HepG2 (cell line): ENCODE data around the gene NAT9. TPM values are rescaled to one million over a fixed set of nuclear protein-coding genes. Genes with fewer than 3 reads are reported as not detected.

Experiments used
- AGO1 ChIP-seq: fragments of 200-400 bp; formaldehyde crosslinking; IDR thresholded peaks from 2 replicates; pipeline ENCODE4 v1.6.1; 2017; ENCODE audit warnings: mild to moderate bottlenecking, low read depth, low read length, moderate library complexity; ENCODE audit not compliant: poor library complexity, severe bottlenecking
- AHR ChIP-seq: IDR thresholded peaks from 2 replicates; pipeline ENCODE4 v1.6.1; 2018; ENCODE audit warnings: missing genetic modification reagents, missing compliant biosample characterization
- CC2D1A ChIP-seq: sonication (generic); formaldehyde crosslinking; IDR thresholded peaks from 2 replicates; pipeline ENCODE4 v1.8.1; 2023; ENCODE audit warnings: mild to moderate bottlenecking, missing genetic modification reagents
- CENPX ChIP-seq: sonication (generic); formaldehyde crosslinking; IDR thresholded peaks from 2 replicates; pipeline ENCODE4 v1.9.0; 2021; ENCODE audit warnings: mild to moderate bottlenecking, missing genetic modification reagents, moderate library complexity
- FOXO1 ChIP-seq: sonication (generic); formaldehyde crosslinking; IDR thresholded peaks from 2 replicates; pipeline ENCODE4 v1.4.0; 2020; ENCODE audit warnings: missing genetic modification reagents
- IKZF4 ChIP-seq: sonication (generic); formaldehyde crosslinking; IDR thresholded peaks from 2 replicates; pipeline ENCODE4 v1.5.1; 2020; ENCODE audit warnings: borderline replicate concordance, mild to moderate bottlenecking, low read depth, missing genetic modification reagents; ENCODE audit errors: not compliant biosample characterization
- MXI1 ChIP-seq: IDR thresholded peaks from 3 replicates; pipeline ENCODE4 v1.6.1; 2012; ENCODE audit warnings: low read depth, low read length, inconsistent platforms, borderline replicate concordance
- NR2F1 ChIP-seq, 2 experiments: fragments of 450-650 bp in 1 of 2; formaldehyde crosslinking in 1 of 2; IDR thresholded peaks; 2 replicates each; pipeline versions ENCODE4 v1.5.0 to v1.6.1; 2016 to 2020; ENCODE audit warnings: mild to moderate bottlenecking in 1 of 2, missing compliant biosample characterization in 1 of 2, missing genetic modification reagents in 1 of 2, moderate library complexity in 1 of 2
- RARA ChIP-seq: IDR thresholded peaks from 2 replicates; pipeline ENCODE4 v1.6.1; 2016; ENCODE audit warnings: missing genetic modification reagents, missing compliant biosample characterization
- SIN3B ChIP-seq: fragments of 150-350 bp; IDR thresholded peaks from 2 replicates; pipeline ENCODE4 v1.6.1; 2014; ENCODE audit warnings: low read length
- SP5 ChIP-seq: IDR thresholded peaks from 2 replicates; pipeline ENCODE4 v1.6.1; 2016; ENCODE audit warnings: low read depth, borderline replicate concordance
- TAF1 ChIP-seq: sonication (generic); formaldehyde crosslinking; IDR thresholded peaks from 2 replicates; pipeline ENCODE4 v1.4.0; 2020; ENCODE audit warnings: missing genetic modification reagents
- TCF7 ChIP-seq: sonication (generic); IDR thresholded peaks from 2 replicates; pipeline ENCODE4 v1.6.1; 2016; ENCODE audit warnings: antibody characterized with exemption, low read depth
- ZBTB4 ChIP-seq: sonication (generic); formaldehyde crosslinking; IDR thresholded peaks from 2 replicates; pipeline ENCODE4 v1.4.0; 2020; ENCODE audit warnings: missing genetic modification reagents, mild to moderate bottlenecking, borderline replicate concordance
- ZNF432 ChIP-seq: sonication (generic); formaldehyde crosslinking; IDR thresholded peaks from 2 replicates; pipeline ENCODE4 v1.5.0; 2020; ENCODE audit warnings: missing genetic modification reagents, mild to moderate bottlenecking, borderline replicate concordance
- ZNF441 ChIP-seq: sonication (generic); formaldehyde crosslinking; IDR thresholded peaks from 2 replicates; pipeline ENCODE4 v1.7.0; 2021; ENCODE audit warnings: missing genetic modification reagents, borderline replicate concordance
- ZNF484 ChIP-seq: sonication (generic); formaldehyde crosslinking; IDR thresholded peaks from 2 replicates; pipeline ENCODE4 v1.5.1; 2020; ENCODE audit warnings: mild to moderate bottlenecking, low read depth, missing genetic modification reagents, borderline replicate concordance
- ZNF549 ChIP-seq: sonication (generic); formaldehyde crosslinking; IDR thresholded peaks from 2 replicates; pipeline ENCODE4 v1.5.0; 2020; ENCODE audit warnings: missing genetic modification reagents
- ZNF713 ChIP-seq: sonication (generic); formaldehyde crosslinking; IDR thresholded peaks from 2 replicates; pipeline ENCODE4 v1.4.0; 2020; ENCODE audit warnings: mild to moderate bottlenecking, missing genetic modification reagents
- polyA plus RNA-seq, 8 experiments: library from polyadenylated mRNA; depleted of rRNA in 3 of 8; stranded (reverse) in 7 of 8; unstranded in 1 of 8; fragments of >200 nt; fragmentation: Illumina TruSeq in 4 of 8; extraction: Trizol in 4 of 8; gene quantifications; 2 replicates each; pipeline versions ENCODE4 v1.2.1 to v1.2.3, GENCODE V29; 2011 to 2016; ENCODE audit warnings: low read depth in 4 of 8, missing spikeins in 1 of 8, mixed read lengths in 1 of 8; ENCODE audit not compliant: insufficient read depth in 1 of 8
- total RNA-seq, 5 experiments: library from RNA; depleted of rRNA; stranded (reverse); fragments of >200 nt; fragmentation: Illumina TruSeq; extraction: Trizol; gene quantifications; 2 replicates each; pipeline ENCODE4 v1.2.3, GENCODE V29; 2016; ENCODE audit warnings: low read depth in 1 of 5
- TF ChIP-seq, protein P1 (sequence below): sonication (generic); formaldehyde crosslinking; IDR thresholded peaks from 2 replicates; pipeline ENCODE4 v1.4.0; 2020; ENCODE audit warnings: missing genetic modification reagents
- TF ChIP-seq, protein P2 (sequence below), 2 experiments: fragments of 450-650 bp in 1 of 2; sonication (generic) in 1 of 2; formaldehyde crosslinking; IDR thresholded peaks; 2 replicates each; pipeline versions ENCODE4 v1.5.0 to v1.8.0; 2020 to 2022; ENCODE audit warnings: mild to moderate bottlenecking in 1 of 2, missing genetic modification reagents in 1 of 2
- TF ChIP-seq, protein P3 (sequence below): IDR thresholded peaks from 2 replicates; pipeline ENCODE4 v1.6.1; 2016; ENCODE audit warnings: missing compliant biosample characterization, missing genetic modification reagents, borderline replicate concordance
- TF ChIP-seq, protein P4 (sequence below): sonication (generic); formaldehyde crosslinking; IDR thresholded peaks from 2 replicates; pipeline ENCODE4 v1.8.1; 2023; ENCODE audit warnings: mild to moderate bottlenecking, moderate library complexity, missing genetic modification reagents

Gene NAT9
- total and polyA plus RNA-seq, 2 of the 13 experiments (the other 11 are each of a cell fraction or from before 2014, with no cell fraction given): 39.7 to 44.2 TPM

GRCh38 chr17:74750327-74751069, 25.6 kb downstream of the NAT9 start (continued):
- no peak for TF ChIP-seq CENPX (CRISPR knock-in tag)
- peak; percentile 76 for TF ChIP-seq IKZF4
- TF ChIP-seq ZNF484 (CRISPR knock-in tag): no peak; the same call in 1 of the 2 replicates
- TF ChIP-seq SIN3B: peak; percentile 52; the same call in 1 of the 2 replicates
- TF ChIP-seq RARA (CRISPR knock-in tag): peak; percentile 81
- TF ChIP-seq AGO1: no peak
- no peak for TF ChIP-seq TCF7
- TF ChIP-seq TAF1 (CRISPR knock-in tag): peak; percentile 53
- no peak; the same call in 1 of the 2 replicates for TF ChIP-seq ZNF432 (CRISPR knock-in tag)
- TF ChIP-seq, protein P1, sequence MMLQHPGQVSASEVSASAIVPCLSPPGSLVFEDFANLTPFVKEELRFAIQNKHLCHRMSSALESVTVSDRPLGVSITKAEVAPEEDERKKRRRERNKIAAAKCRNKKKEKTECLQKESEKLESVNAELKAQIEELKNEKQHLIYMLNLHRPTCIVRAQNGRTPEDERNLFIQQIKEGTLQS (CRISPR knock-in tag): no peak
- TF ChIP-seq, protein P2, sequence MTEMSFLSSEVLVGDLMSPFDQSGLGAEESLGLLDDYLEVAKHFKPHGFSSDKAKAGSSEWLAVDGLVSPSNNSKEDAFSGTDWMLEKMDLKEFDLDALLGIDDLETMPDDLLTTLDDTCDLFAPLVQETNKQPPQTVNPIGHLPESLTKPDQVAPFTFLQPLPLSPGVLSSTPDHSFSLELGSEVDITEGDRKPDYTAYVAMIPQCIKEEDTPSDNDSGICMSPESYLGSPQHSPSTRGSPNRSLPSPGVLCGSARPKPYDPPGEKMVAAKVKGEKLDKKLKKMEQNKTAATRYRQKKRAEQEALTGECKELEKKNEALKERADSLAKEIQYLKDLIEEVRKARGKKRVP (CRISPR knock-in tag; IDR thresholded peaks at IDR 0.05): peak in 1 of 2 experiments; percentile 63; a peak in 1 of 4 replicates
- no peak; the same call in none of the 2 replicates for TF ChIP-seq ZNF441 (CRISPR knock-in tag)
- TF ChIP-seq CC2D1A: no peak
- TF ChIP-seq ZBTB4: no peak
- TF ChIP-seq MXI1: peak; percentile 98
- no peak for TF ChIP-seq ZNF549
- peak; percentile 88 for TF ChIP-seq SP5
- no peak for TF ChIP-seq ZNF713
- peak; percentile 62 for TF ChIP-seq FOXO1 (CRISPR knock-in tag)
- TF ChIP-seq, protein P3, sequence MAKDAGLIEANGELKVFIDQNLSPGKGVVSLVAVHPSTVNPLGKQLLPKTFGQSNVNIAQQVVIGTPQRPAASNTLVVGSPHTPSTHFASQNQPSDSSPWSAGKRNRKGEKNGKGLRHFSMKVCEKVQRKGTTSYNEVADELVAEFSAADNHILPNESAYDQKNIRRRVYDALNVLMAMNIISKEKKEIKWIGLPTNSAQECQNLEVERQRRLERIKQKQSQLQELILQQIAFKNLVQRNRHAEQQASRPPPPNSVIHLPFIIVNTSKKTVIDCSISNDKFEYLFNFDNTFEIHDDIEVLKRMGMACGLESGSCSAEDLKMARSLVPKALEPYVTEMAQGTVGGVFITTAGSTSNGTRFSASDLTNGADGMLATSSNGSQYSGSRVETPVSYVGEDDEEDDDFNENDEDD (CRISPR knock-in tag): peak; percentile 74
- TF ChIP-seq, protein P4, sequence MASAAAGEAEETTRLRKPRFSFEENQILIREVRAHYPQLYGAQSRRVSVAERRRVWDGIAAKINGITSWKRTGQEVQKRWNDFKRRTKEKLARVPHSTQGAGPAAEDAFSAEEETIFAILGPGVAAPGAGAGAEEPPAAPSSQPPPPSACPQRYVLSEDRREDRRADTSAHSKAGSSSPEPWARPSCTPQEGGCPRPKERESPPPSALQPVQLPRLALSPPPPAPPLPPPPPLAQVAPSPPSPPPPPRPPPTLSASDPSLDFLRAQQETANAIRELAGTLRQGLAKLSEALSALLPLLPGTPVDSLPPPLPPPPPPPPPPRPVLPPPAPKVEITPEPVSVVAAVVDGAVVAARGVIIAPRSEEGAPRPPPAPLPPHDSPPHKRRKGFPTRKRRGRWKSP (CRISPR knock-in tag): peak; percentile 57; the same call in 1 of the 2 replicates
- TF ChIP-seq NR2F1 (CRISPR knock-in tag; IDR thresholded peaks at IDR 0.05): peak; percentile 43 to 46; a peak in 2 of 4 replicates
- peak; percentile 43; the same call in 1 of the 2 replicates for TF ChIP-seq AHR (CRISPR knock-in tag)
